ENCODE data around the gene NRG2. TPM values are rescaled to one million over a fixed set of nuclear protein-coding genes. Genes with fewer than 3 reads are reported as not detected.

Gene NRG2
- total RNA-seq, 2 donors from 2014 or later: 5.6 to 6.5 TPM

GRCh38 chr5:139900546-139901250, 142.4 kb downstream of the NRG2 start:
- ATAC-seq: no peak

GRCh38 chr5:139898981-139899380, 144.1 kb downstream of the NRG2 start:
- 72 to 91% methylated on average over 2 of the region's 2 CpGs for WGBS, 2 donors
- Histone ChIP-seq H3K4me1 (peaks cover 18% of the 10 kb centered on the region), H3K4me3 (no peak overlapping the region), H3K36me3 (replicated peaks in 1 of 2; ENCODE audit: insufficient read depth in 1 of 2, low read depth in 2 of 2) (no peaks in the 10 kb centered on the region), H3K9me3 (no peaks in the 10 kb centered on the region), H3K27ac (no peak overlapping the region), H3K27me3 (no peaks in the 10 kb centered on the region)
- no peak for TF ChIP-seq POLR2A (IDR thresholded peaks at IDR 0.05)
- TF ChIP-seq CTCF (IDR thresholded peaks at IDR 0.05): no peak
- DNase-seq (no peak), ATAC-seq (no peak)
- intact Hi-C loops (cut with DNase I): no loop called here

More at GRCh38 chr5:139900546-139901250, 142.4 kb downstream of the NRG2 start:
- intact Hi-C loops (cut with DNase I): no loop called here
- H3K4me3 ChIP-seq: no peak overlapping the region
- no peak for DNase-seq
- 91 to 94% methylated on average over 3 of the region's 3 CpGs for WGBS, 2 donors
- H3K27me3 ChIP-seq: no peaks in the 10 kb centered on the region
- no peak overlapping the region for H3K27ac ChIP-seq
- TF ChIP-seq POLR2A (IDR thresholded peaks at IDR 0.05) (no peak), CTCF (IDR thresholded peaks at IDR 0.05) (no peak)
- no peaks in the 10 kb centered on the region for H3K36me3 ChIP-seq (replicated peaks in 1 of 2; ENCODE audit: insufficient read depth in 1 of 2, low read depth in 2 of 2)
- H3K9me3 ChIP-seq: no peaks in the 10 kb centered on the region
- peaks cover 27% of the 10 kb centered on the region for H3K4me1 ChIP-seq

GRCh38 chr5:139897982-139898381, 145.1 kb downstream of the NRG2 start:
- DNase-seq (no peak), ATAC-seq (no peak)
- intact Hi-C loops (cut with DNase I): no loop called here
- TF ChIP-seq POLR2A (IDR thresholded peaks at IDR 0.05): no peak
- TF ChIP-seq CTCF (IDR thresholded peaks at IDR 0.05): no peak
- peaks cover 11% of the 10 kb centered on the region for H3K4me1 ChIP-seq
- WGBS, 2 donors: 88 to 97% methylated on average over 6 of the region's 6 CpGs
- H3K27ac ChIP-seq: no peak overlapping the region
- H3K4me3 ChIP-seq: no peak overlapping the region
- no peaks in the 10 kb centered on the region for H3K36me3 ChIP-seq (replicated peaks in 1 of 2; ENCODE audit: insufficient read depth in 1 of 2, low read depth in 2 of 2)
- no peaks in the 10 kb centered on the region for H3K9me3 ChIP-seq
- H3K27me3 ChIP-seq: no peaks in the 10 kb centered on the region

GRCh38 chr5:139897342-139897741, 145.8 kb downstream of the NRG2 start:
- ATAC-seq: no peak
- WGBS, 2 donors: 78 to 82% methylated on average over 5 to 6 of the region's 6 CpGs
- no peak for DNase-seq
- no peaks in the 10 kb centered on the region for H3K9me3 ChIP-seq
- no peaks in the 10 kb centered on the region for H3K27me3 ChIP-seq
- H3K4me3 ChIP-seq: no peak overlapping the region
- H3K4me1 ChIP-seq: peaks cover 11% of the 10 kb centered on the region
- intact Hi-C loops (cut with DNase I): no loop called here
- no peak overlapping the region for H3K27ac ChIP-seq
- TF ChIP-seq CTCF (IDR thresholded peaks at IDR 0.05): no peak
- no peak for TF ChIP-seq POLR2A (IDR thresholded peaks at IDR 0.05)
- no peaks in the 10 kb centered on the region for H3K36me3 ChIP-seq (replicated peaks in 1 of 2; ENCODE audit: insufficient read depth in 1 of 2, low read depth in 2 of 2)

- TF ChIP-seq CTCF (IDR thresholded peaks at IDR 0.05) (no peak), POLR2A (IDR thresholded peaks at IDR 0.05) (no peak)
- Histone ChIP-seq H3K9me3 (no peaks in the 10 kb centered on the region), H3K27me3 (no peaks in the 10 kb centered on the region), H3K27ac (no peak overlapping the region), H3K36me3 (replicated peaks in 1 of 2; ENCODE audit: insufficient read depth in 1 of 2, low read depth in 2 of 2) (no peaks in the 10 kb centered on the region), H3K4me3 (no peak overlapping the region), H3K4me1 (peaks cover 11% of the 10 kb centered on the region)
- WGBS, 2 donors: 90 to 99% methylated on average over 4 of the region's 4 CpGs
- ATAC-seq (no peak), DNase-seq (no peak)
- intact Hi-C loops (cut with DNase I): no loop called here
Measured at GRCh38 chr5:139896718-139897117, 146.4 kb downstream of the NRG2 start.

Measured in body of pancreas (tissue), 4 donors.